HAP-1 (cell line): Measurements from ENCODE around the gene MAGEH1.

ENCODE experiments used
- DNase-seq, 2 experiments: peaks; one replicate each; pipeline ENCODE4 v3.0.0-alpha.2; 2016 to 2020; ENCODE audit warnings: low spot score in 2 of 2
- H3K27me3 ChIP-seq: fragments of 250-450 bp; sonication (Bioruptor Pico); 2 replicates; pipeline ENCODE4 v1.5.1; 2020; ENCODE audit warnings: low read depth, mild to moderate bottlenecking, moderate library complexity
- H3K36me3 ChIP-seq: fragments of 250-450 bp; sonication (Bioruptor Pico); replicated peaks from 2 replicates; pipeline ENCODE4 v1.5.1; 2020; ENCODE audit warnings: mild to moderate bottlenecking
- H3K4me1 ChIP-seq: fragments of 250-450 bp; sonication (Bioruptor Pico); 2 replicates; pipeline ENCODE4 v1.5.1; 2020; ENCODE audit warnings: mild to moderate bottlenecking
- H3K4me3 ChIP-seq: fragments of 250-450 bp; sonication (Bioruptor Pico); 2 replicates; pipeline ENCODE4 v1.5.1; 2020; ENCODE audit warnings: mild to moderate bottlenecking, moderate library complexity
- H3K9me3 ChIP-seq: fragments of 250-450 bp; sonication (Bioruptor Pico); 2 replicates; pipeline ENCODE4 v1.5.1; 2020; ENCODE audit warnings: mild to moderate bottlenecking, moderate library complexity
- in situ Hi-C: fragments of 300-500 bp; cut with MboI; formaldehyde crosslinking; loops from 3 replicates; pipeline ENCODE4 v1.14.3; 2020; ENCODE audit warnings: low sequenced_read_pairs, inconsistent platforms, mixed read lengths

The MAGEH1 gene

GRCh38 chrX:55480390-55481062 lies 28.6 kb downstream of the MAGEH1 start:
- in situ Hi-C loops = no loop called here

GRCh38 chrX:55484948-55485347 lies 33.0 kb downstream of the MAGEH1 start:
- DNase-seq = no peak
- no peaks in the 10 kb centered on the region for H3K9me3 ChIP-seq
- no peaks in the 10 kb centered on the region; the same call in 1 of the 2 replicates for H3K36me3 ChIP-seq
- H3K27me3 ChIP-seq = no peaks in the 10 kb centered on the region
- in situ Hi-C loops = no loop called here
- no peak overlapping the region for H3K4me3 ChIP-seq
- H3K4me1 ChIP-seq = peaks cover 4% of the 10 kb centered on the region

More at GRCh38 chrX:55480390-55481062, 28.6 kb downstream of the MAGEH1 start:
- H3K4me3 ChIP-seq = no peak overlapping the region
- no peaks in the 10 kb centered on the region for H3K27me3 ChIP-seq
- no peak for DNase-seq
- H3K4me1 ChIP-seq = no peaks in the 10 kb centered on the region
- H3K36me3 ChIP-seq = no peaks in the 10 kb centered on the region
- no peaks in the 10 kb centered on the region for H3K9me3 ChIP-seq

- Histone ChIP-seq H3K27me3 (no peaks in the 10 kb centered on the region), H3K36me3 (no peaks in the 10 kb centered on the region; the same call in 1 of the 2 replicates), H3K9me3 (no peaks in the 10 kb centered on the region), H3K4me3 (no peak overlapping the region), H3K4me1 (peaks cover 4% of the 10 kb centered on the region)
- no peak for DNase-seq
- in situ Hi-C loops = no loop called here
Observed at GRCh38 chrX:55486736-55487135, 34.8 kb downstream of the MAGEH1 start.

DNA sequence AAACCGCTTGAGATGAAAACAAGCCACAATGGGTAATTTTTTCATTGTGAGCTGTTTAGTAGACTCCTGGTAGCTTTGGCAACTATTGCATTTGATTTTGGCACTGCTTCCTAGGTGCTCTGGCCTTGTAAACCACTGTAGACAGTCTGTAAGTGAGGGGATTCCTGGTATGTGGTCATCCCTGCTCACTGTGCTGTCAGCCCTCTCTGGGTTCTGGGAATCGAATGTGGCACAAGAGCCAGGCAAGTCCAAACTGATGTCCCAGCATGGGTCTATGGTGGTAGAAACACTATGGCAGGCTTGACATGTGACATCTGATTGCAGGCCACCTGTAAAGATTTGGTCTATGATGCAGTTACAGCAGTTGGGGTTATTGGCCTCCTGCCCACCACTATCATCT lies 35.2 kb downstream of the MAGEH1 start:
- no peaks in the 10 kb centered on the region; the same call in 1 of the 2 replicates for H3K36me3 ChIP-seq
- in situ Hi-C loops = no loop called here
- no peaks in the 10 kb centered on the region for H3K27me3 ChIP-seq
- no peaks in the 10 kb centered on the region for H3K9me3 ChIP-seq
- DNase-seq = no peak
- H3K4me3 ChIP-seq = no peak overlapping the region
- H3K4me1 ChIP-seq = peaks cover 4% of the 10 kb centered on the region

- Histone ChIP-seq H3K9me3 (no peaks in the 10 kb centered on the region), H3K4me1 (peaks cover 4% of the 10 kb centered on the region), H3K27me3 (no peaks in the 10 kb centered on the region), H3K36me3 (no peaks in the 10 kb centered on the region; the same call in 1 of the 2 replicates), H3K4me3 (peak overlapping the region; percentile 50)
- no peak for DNase-seq
- in situ Hi-C loops = no loop called here
Observed at GRCh38 chrX:55488006-55488592, 36.2 kb downstream of the MAGEH1 start.

- Histone ChIP-seq H3K36me3 (no peaks in the 10 kb centered on the region; the same call in 1 of the 2 replicates), H3K4me1 (peaks cover 4% of the 10 kb centered on the region), H3K27me3 (no peaks in the 10 kb centered on the region), H3K9me3 (no peaks in the 10 kb centered on the region), H3K4me3 (peak overlapping the region; percentile 50)
- in situ Hi-C loops = no loop called here
- peak; percentile 43 to 77 for DNase-seq
Observed at GRCh38 chrX:55488593-55489313, 36.8 kb downstream of the MAGEH1 start.

DNA sequence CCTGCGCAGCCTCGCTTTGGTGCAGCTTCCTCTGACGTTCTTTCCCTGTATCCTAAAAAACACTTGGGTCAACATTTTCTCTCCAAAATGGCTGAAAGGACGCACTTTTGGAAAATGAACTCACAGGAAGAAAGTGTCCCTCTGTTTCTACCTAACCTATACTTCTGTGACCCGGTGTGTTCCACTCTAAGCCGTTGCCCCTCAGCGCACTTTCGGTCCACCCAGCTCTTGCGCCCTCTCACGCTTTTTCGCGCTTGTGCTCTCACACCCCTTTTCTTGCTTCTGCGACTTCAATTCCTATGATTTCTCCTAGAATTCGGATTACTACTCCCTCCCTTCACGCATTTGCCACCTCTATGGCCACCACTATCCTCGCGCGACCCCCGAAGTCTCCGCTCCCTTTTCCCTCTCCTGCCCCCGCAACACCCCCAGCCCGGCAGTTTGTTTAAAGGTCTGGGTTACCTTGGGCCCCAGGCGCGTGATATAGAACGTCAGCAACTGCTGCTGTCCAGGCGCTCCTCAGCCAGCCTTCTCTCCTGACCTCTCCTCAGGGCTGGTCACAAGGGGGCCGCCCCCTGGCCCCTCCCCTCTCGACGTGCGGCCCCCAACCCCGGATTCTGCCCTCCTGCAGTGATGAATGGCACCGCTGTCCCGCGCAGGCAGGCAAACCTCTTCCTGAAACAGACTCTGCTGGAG lies 37.5 kb downstream of the MAGEH1 start, which contains the start of gene USP51:
Gene USP51, minus strand, starts transcription at position 535 of the 696 bp plus-strand sequence. CDS start 909 bp downstream, outside the sequence.
- in situ Hi-C loops = no loop called here

DNA sequence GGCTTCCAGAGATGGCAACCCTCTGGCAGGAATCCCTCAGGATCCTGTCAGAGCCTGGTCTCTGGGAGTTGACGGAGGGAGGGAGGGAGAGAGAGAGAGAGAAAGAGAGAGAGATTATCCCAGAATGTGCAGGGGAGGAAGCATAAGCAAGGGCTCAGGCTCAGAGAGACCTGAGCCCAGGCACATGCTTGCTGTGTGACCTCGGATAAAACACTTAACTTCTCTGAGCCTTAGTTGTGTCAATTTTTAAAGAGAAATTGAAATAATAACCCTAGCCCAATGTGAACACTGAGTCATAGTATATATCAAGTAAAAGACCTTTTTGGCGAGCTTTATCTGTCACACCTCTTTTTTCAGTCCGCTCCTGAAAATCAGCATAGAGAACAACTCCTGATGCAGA lies 38.2 kb downstream of the MAGEH1 start:
- Histone ChIP-seq H3K36me3 (no peaks in the 10 kb centered on the region; the same call in 1 of the 2 replicates), H3K4me1 (peaks cover 4% of the 10 kb centered on the region), H3K4me3 (no peak overlapping the region; the same call in 1 of the 2 replicates), H3K27me3 (no peaks in the 10 kb centered on the region), H3K9me3 (no peaks in the 10 kb centered on the region)
- DNase-seq = no peak
- in situ Hi-C loops = no loop called here

More for the DNA sequence above, 37.5 kb downstream of the MAGEH1 start, which contains the start of gene USP51:
- H3K27me3 ChIP-seq = no peaks in the 10 kb centered on the region
- H3K4me1 ChIP-seq = peaks cover 4% of the 10 kb centered on the region
- H3K4me3 ChIP-seq = peak within 1 kb of the TSS; percentile 50
- peak in 1 of 2 experiments; percentile 45 for DNase-seq
- no peaks in the 10 kb centered on the region; the same call in 1 of the 2 replicates for H3K36me3 ChIP-seq
- H3K9me3 ChIP-seq = no peaks in the 10 kb centered on the region

DNA sequence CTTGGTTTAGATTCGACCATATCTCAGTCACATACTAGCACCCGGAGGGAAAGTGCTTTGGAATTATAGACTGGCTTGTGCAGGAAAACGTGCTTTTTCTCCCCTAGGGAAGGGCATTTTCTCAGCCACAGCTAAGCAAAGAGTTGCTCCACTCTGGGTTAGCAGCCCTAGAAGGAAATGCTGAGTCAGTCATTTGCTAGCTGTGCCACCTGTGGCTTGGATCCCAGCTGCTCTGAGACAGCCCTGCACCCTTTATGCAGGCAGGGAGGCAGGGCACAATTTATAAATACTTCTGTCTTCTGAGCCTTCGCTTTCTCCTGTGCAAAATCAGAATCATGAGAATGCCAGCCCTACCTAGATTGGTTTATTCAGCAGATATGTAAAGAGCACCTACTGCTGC lies 39.0 kb downstream of the MAGEH1 start:
- no peak for DNase-seq
- Histone ChIP-seq H3K27me3 (no peaks in the 10 kb centered on the region), H3K4me1 (peaks cover 4% of the 10 kb centered on the region), H3K9me3 (no peaks in the 10 kb centered on the region), H3K4me3 (no peak overlapping the region), H3K36me3 (no peaks in the 10 kb centered on the region; the same call in 1 of the 2 replicates)
- in situ Hi-C loops = no loop called here
